Ishikawa (cell line): Measurements from ENCODE around the gene FOXC1.

Experiments used
- CEBPB ChIP-seq: IDR thresholded peaks from 2 replicates; pipeline ENCODE4 v1.6.1; 2012
- CREB1 ChIP-seq: IDR thresholded peaks from 2 replicates; pipeline ENCODE4 v1.6.1; 2012; ENCODE audit warnings: low read depth
- EGR1 ChIP-seq: IDR thresholded peaks from 2 replicates; pipeline ENCODE4 v1.6.1; 2012
- EP300 ChIP-seq: IDR thresholded peaks from 2 replicates; pipeline ENCODE4 v1.6.1; 2012; ENCODE audit warnings: borderline replicate concordance
- FOXM1 ChIP-seq: IDR thresholded peaks from 2 replicates; pipeline ENCODE4 v1.6.1; 2012; ENCODE audit warnings: low read depth, borderline replicate concordance
- MAX ChIP-seq: IDR thresholded peaks from 2 replicates; pipeline ENCODE4 v1.6.1; 2012
- NFIC ChIP-seq: IDR thresholded peaks from 2 replicates; pipeline ENCODE4 v1.6.1; 2012
- RAD21 ChIP-seq: IDR thresholded peaks from 2 replicates; pipeline ENCODE4 v1.6.1; 2012; ENCODE audit warnings: low read depth
- REST ChIP-seq: IDR thresholded peaks from 2 replicates; pipeline ENCODE4 v1.6.1; 2012; ENCODE audit warnings: low read depth, mild to moderate bottlenecking
- TAF1 ChIP-seq: IDR thresholded peaks from 2 replicates; pipeline ENCODE4 v1.6.1; 2012; ENCODE audit warnings: low read depth, mild to moderate bottlenecking
- TCF12 ChIP-seq: IDR thresholded peaks from 2 replicates; pipeline ENCODE4 v1.6.1; 2012; ENCODE audit warnings: low read depth
- TEAD4 ChIP-seq: IDR thresholded peaks from 2 replicates; pipeline ENCODE4 v1.6.1; 2012
- USF1 ChIP-seq: IDR thresholded peaks from 2 replicates; pipeline ENCODE4 v1.6.1; 2012
- YY1 ChIP-seq: IDR thresholded peaks from 2 replicates; pipeline ENCODE4 v1.6.1; 2012; ENCODE audit warnings: low read depth
- ZBTB7A ChIP-seq: IDR thresholded peaks from 2 replicates; pipeline ENCODE4 v1.6.1; 2012; ENCODE audit warnings: low read depth

FOXC1 gene

DNA sequence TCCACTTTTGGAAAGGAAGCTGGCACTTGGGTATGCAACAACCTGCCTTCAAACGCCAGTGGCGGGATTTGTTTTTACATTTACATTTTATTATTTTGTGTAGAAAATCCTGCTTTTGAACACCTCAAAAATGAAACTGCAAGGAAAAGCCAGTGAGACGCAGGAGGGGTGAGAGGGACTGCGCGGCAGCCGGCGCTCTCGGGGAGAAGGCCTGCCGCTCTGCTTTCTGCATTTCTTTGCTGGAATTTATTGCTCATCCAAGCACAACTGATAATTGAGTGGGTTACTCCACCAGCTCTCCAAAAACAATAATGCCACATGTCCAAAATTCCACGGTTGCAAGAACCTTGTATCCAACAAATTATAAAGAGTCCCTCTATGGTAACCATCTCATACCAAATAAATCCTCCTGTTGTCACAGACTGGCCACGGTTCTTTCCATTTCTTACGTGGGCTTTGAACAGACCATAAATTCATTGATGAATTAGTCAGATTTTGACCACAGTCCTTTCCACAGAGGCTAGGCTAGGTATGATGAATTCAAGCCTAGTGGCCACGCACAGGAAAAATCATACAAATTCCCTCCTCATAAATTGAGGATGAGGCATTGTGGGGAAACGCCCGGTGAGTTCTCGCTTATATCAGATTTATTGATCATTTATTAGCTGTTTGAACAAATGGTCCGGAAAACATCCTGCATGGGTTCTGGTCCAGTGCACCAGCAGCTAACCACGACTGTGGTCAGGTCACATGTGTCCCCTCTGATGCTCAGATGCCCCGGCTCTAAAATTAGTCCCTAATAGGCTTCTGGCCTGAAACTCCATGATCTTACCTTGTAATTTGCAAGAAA, 31.6 kb upstream of the FOXC1 start:
- TF ChIP-seq RAD21 (no peak), MAX (no peak), REST (no peak), EGR1 (no peak)

DNA sequence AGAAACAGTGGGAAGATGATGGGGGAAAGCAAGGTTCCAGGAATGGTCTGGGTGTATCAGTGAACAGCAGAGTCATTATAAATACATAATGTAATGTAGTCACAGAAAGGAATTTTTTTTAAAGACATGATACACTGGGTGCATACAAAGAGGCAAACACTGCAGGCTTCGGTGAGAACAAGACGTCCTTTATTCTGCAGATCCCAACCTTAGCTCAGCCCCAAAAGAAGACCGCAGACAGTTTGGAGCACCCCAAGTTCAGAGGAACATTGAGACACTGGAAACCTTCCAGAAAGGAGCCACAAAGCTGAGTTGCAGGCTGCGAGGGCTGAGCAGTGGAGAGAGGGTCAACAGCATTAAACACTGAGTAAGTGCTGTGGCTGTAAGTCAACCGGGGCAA, 30.6 kb upstream of the FOXC1 start:
- TF ChIP-seq RAD21: no peak
- no peak for TF ChIP-seq MAX
- no peak for TF ChIP-seq FOXM1
- TF ChIP-seq CEBPB: no peak
- TF ChIP-seq TEAD4: no peak
- no peak for TF ChIP-seq NFIC

DNA sequence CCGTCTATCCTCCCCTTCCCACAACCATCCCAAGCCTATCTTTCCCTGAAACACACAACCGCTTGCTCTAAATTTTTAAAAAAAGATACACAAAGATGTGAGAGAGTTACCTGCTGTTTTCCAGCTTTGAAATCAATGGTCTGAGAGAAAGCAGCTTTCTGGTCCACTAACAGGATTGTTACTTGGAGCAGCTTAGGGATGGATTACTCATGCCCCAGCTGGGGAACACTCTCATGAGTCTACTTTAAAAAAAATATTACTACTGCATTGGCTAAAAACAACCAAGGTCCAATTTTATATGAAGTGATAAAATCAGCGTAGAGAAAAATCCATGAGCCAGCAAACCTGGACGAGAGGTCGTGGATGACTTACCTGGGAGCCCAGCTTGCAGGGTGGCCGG, 29.6 kb upstream of the FOXC1 start:
- TF ChIP-seq FOXM1: no peak
- no peak for TF ChIP-seq RAD21
- no peak for TF ChIP-seq USF1
- no peak for TF ChIP-seq CREB1
- TF ChIP-seq CEBPB: no peak
- TF ChIP-seq EP300: no peak
- no peak for TF ChIP-seq YY1
- no peak for TF ChIP-seq EGR1
- TF ChIP-seq ZBTB7A: no peak
- no peak for TF ChIP-seq REST
- TF ChIP-seq TCF12: no peak
- no peak for TF ChIP-seq TEAD4

- TF ChIP-seq TAF1 (no peak), YY1 (no peak), NFIC (no peak), USF1 (no peak), TCF12 (no peak), RAD21 (no peak), CEBPB (no peak), CREB1 (no peak), TEAD4 (no peak)
Observed at GRCh38 chr6:1580585-1580984, 29.1 kb upstream of the FOXC1 start.

GRCh38 chr6:1581120-1581991, 28.4 kb upstream of the FOXC1 start:
- no peak for TF ChIP-seq USF1
- no peak for TF ChIP-seq MAX
- TF ChIP-seq NFIC: no peak
- TF ChIP-seq EP300: no peak
- no peak for TF ChIP-seq EGR1
- TF ChIP-seq TCF12: no peak
- no peak for TF ChIP-seq FOXM1
- TF ChIP-seq REST: no peak
- TF ChIP-seq ZBTB7A: no peak
- TF ChIP-seq CEBPB: no peak
- TF ChIP-seq TAF1: no peak
- TF ChIP-seq YY1: no peak
- no peak for TF ChIP-seq CREB1
- no peak for TF ChIP-seq TEAD4
- no peak for TF ChIP-seq RAD21
